Astrocyte (in vitro differentiated cells and primary cell): ENCODE results near the gene SYT6. TPM values are rescaled to one million over a fixed set of nuclear protein-coding genes. Genes with fewer than 3 reads are reported as not detected.

Experiments
- DNase-seq: peaks from one replicate; pipeline ENCODE4 v3.0.0-alpha.2; 2010; ENCODE audit warnings: low read depth
- FAIRE-seq: peaks from 2 replicates; lab custom pipeline; 2011; peaks lifted over from hg19 to GRCh38; lab: Jason Lieb, UNC
- H2AFZ ChIP-seq: 2 replicates; pipeline ENCODE4 v1.6.0; 2012; ENCODE audit warnings: low read depth, low read length, inconsistent platforms
- H3K27ac ChIP-seq: 2 replicates; pipeline ENCODE4 v1.5.1; 2011; ENCODE audit warnings: low read depth, low read length, inconsistent platforms
- H3K27me3 ChIP-seq: 2 replicates; pipeline ENCODE4 v1.6.0; 2011; ENCODE audit warnings: low read length, inconsistent platforms; ENCODE audit not compliant: insufficient read depth
- H3K36me3 ChIP-seq: 2 replicates; pipeline ENCODE4 v1.5.1; 2011; ENCODE audit warnings: low read length, inconsistent platforms; ENCODE audit not compliant: insufficient read depth
- H3K4me1 ChIP-seq: 2 replicates; pipeline ENCODE4 v1.5.1; 2011; ENCODE audit warnings: low read length, inconsistent platforms; ENCODE audit not compliant: insufficient read depth
- H3K4me2 ChIP-seq: 2 replicates; pipeline ENCODE4 v1.6.0; 2012; ENCODE audit warnings: low read length, inconsistent platforms
- H3K4me3 ChIP-seq: 2 replicates; pipeline ENCODE4 v1.5.1; 2011; ENCODE audit warnings: low read depth, mild to moderate bottlenecking, low read length, inconsistent platforms; ENCODE audit not compliant: insufficient read depth
- H3K79me2 ChIP-seq: 2 replicates; pipeline ENCODE4 v1.6.0; 2012; ENCODE audit warnings: mild to moderate bottlenecking, low read length, inconsistent platforms; ENCODE audit not compliant: insufficient read depth
- H3K9ac ChIP-seq: 2 replicates; pipeline ENCODE4 v1.6.0; 2012; ENCODE audit warnings: mild to moderate bottlenecking, low read length, inconsistent platforms
- H3K9me3 ChIP-seq: 2 replicates; pipeline ENCODE4 v1.5.1; 2012; ENCODE audit warnings: low read depth, mild to moderate bottlenecking, low read length, inconsistent platforms; ENCODE audit not compliant: insufficient read depth
- H4K20me1 ChIP-seq: 2 replicates; pipeline ENCODE4 v1.6.0; 2012; ENCODE audit warnings: low read length, inconsistent platforms; ENCODE audit not compliant: insufficient read depth
- H3K27ac Mint-ChIP-seq: one replicate; pipeline ENCODE4 v1.8.0; 2021; ENCODE audit warnings: mild to moderate bottlenecking, mixed read lengths; ENCODE audit not compliant: unreplicated experiment
- H3K27me3 Mint-ChIP-seq: one replicate; pipeline ENCODE4 v1.8.0; 2021; ENCODE audit warnings: low read depth, mixed read lengths; ENCODE audit not compliant: unreplicated experiment
- H3K36me3 Mint-ChIP-seq: one replicate; pipeline ENCODE4 v1.8.0; 2021; ENCODE audit warnings: low read depth, mixed read lengths; ENCODE audit not compliant: unreplicated experiment
- H3K4me1 Mint-ChIP-seq: one replicate; pipeline ENCODE4 v1.8.0; 2021; ENCODE audit warnings: low read depth, mixed read lengths; ENCODE audit not compliant: unreplicated experiment
- H3K4me3 Mint-ChIP-seq: one replicate; pipeline ENCODE4 v1.8.0; 2021; ENCODE audit warnings: mild to moderate bottlenecking, moderate library complexity, mixed read lengths; ENCODE audit not compliant: unreplicated experiment
- H3K9me3 Mint-ChIP-seq: one replicate; pipeline ENCODE4 v1.8.0; 2021; ENCODE audit warnings: mild to moderate bottlenecking, mixed read lengths; ENCODE audit not compliant: unreplicated experiment
- EZH2 ChIP-seq: IDR thresholded peaks from 2 replicates; pipeline ENCODE4 v1.6.1; 2012; ENCODE audit warnings: mild to moderate bottlenecking, low read length, inconsistent platforms; ENCODE audit not compliant: insufficient read depth
- total RNA-seq: library from RNA; stranded (reverse); gene quantifications from 2 replicates; pipeline ENCODE4 v1.2.1, GENCODE V29; 2021
- TF ChIP-seq, protein P1 (sequence below): IDR thresholded peaks from 2 replicates; pipeline ENCODE4 v1.5.1; 2011; ENCODE audit warnings: low read depth, mild to moderate bottlenecking, inconsistent platforms, low read length, moderate library complexity; ENCODE audit not compliant: insufficient read depth

SYT6 gene
- total RNA-seq, 1 donor from 2014 or later = 0.39 TPM

GRCh38 chr1:114091711-114092110 is 62.0 kb downstream of the SYT6 start:
- peaks cover 9% of the 10 kb centered on the region for H3K4me1 Mint-ChIP-seq
- no peaks in the 10 kb centered on the region for H3K79me2 ChIP-seq

GRCh38 chr1:114090738-114091505 is 62.7 kb downstream of the SYT6 start:
- H4K20me1 ChIP-seq = no peaks in the 10 kb centered on the region
- FAIRE-seq = no peak
- no peaks in the 10 kb centered on the region for H3K36me3 ChIP-seq
- no peak overlapping the region for H3K4me3 ChIP-seq
- peaks cover 32% of the 10 kb centered on the region for H3K27me3 ChIP-seq
- peaks cover 3% of the 10 kb centered on the region for H3K9me3 Mint-ChIP-seq
- no peak overlapping the region for H3K4me3 Mint-ChIP-seq
- H3K4me2 ChIP-seq = no peak overlapping the region
- no peak overlapping the region for H3K27ac ChIP-seq
- H3K79me2 ChIP-seq = no peaks in the 10 kb centered on the region
- H3K4me1 ChIP-seq = peaks cover 6% of the 10 kb centered on the region
- H3K27me3 Mint-ChIP-seq = peaks cover 24% of the 10 kb centered on the region
- no peaks in the 10 kb centered on the region for H3K36me3 Mint-ChIP-seq
- no peak overlapping the region for H3K27ac Mint-ChIP-seq
- no peak overlapping the region for H2AFZ ChIP-seq
- no peak for DNase-seq
- H3K9ac ChIP-seq = no peak overlapping the region
- TF ChIP-seq, protein P1, sequence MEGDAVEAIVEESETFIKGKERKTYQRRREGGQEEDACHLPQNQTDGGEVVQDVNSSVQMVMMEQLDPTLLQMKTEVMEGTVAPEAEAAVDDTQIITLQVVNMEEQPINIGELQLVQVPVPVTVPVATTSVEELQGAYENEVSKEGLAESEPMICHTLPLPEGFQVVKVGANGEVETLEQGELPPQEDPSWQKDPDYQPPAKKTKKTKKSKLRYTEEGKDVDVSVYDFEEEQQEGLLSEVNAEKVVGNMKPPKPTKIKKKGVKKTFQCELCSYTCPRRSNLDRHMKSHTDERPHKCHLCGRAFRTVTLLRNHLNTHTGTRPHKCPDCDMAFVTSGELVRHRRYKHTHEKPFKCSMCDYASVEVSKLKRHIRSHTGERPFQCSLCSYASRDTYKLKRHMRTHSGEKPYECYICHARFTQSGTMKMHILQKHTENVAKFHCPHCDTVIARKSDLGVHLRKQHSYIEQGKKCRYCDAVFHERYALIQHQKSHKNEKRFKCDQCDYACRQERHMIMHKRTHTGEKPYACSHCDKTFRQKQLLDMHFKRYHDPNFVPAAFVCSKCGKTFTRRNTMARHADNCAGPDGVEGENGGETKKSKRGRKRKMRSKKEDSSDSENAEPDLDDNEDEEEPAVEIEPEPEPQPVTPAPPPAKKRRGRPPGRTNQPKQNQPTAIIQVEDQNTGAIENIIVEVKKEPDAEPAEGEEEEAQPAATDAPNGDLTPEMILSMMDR = no peak
- no peak for TF ChIP-seq EZH2
- H3K4me1 Mint-ChIP-seq = peaks cover 9% of the 10 kb centered on the region
- H3K9me3 ChIP-seq = no peaks in the 10 kb centered on the region

More at GRCh38 chr1:114091711-114092110, 62.0 kb downstream of the SYT6 start:
- Mint-ChIP-seq H3K27ac (no peak overlapping the region), H3K9me3 (peaks cover 2% of the 10 kb centered on the region), H3K27me3 (peaks cover 24% of the 10 kb centered on the region), H3K4me3 (no peak overlapping the region), H3K36me3 (no peaks in the 10 kb centered on the region)
- Histone ChIP-seq H3K27ac (no peak overlapping the region), H3K36me3 (no peaks in the 10 kb centered on the region), H3K27me3 (peaks cover 33% of the 10 kb centered on the region), H3K4me2 (no peak overlapping the region), H3K4me1 (peaks cover 6% of the 10 kb centered on the region), H3K9ac (no peak overlapping the region), H3K9me3 (no peaks in the 10 kb centered on the region), H3K4me3 (no peak overlapping the region), H2AFZ (no peak overlapping the region), H4K20me1 (no peaks in the 10 kb centered on the region)
- TF ChIP-seq EZH2 = no peak
- TF ChIP-seq, protein P1 = no peak
- FAIRE-seq (no peak), DNase-seq (no peak)

DNA sequence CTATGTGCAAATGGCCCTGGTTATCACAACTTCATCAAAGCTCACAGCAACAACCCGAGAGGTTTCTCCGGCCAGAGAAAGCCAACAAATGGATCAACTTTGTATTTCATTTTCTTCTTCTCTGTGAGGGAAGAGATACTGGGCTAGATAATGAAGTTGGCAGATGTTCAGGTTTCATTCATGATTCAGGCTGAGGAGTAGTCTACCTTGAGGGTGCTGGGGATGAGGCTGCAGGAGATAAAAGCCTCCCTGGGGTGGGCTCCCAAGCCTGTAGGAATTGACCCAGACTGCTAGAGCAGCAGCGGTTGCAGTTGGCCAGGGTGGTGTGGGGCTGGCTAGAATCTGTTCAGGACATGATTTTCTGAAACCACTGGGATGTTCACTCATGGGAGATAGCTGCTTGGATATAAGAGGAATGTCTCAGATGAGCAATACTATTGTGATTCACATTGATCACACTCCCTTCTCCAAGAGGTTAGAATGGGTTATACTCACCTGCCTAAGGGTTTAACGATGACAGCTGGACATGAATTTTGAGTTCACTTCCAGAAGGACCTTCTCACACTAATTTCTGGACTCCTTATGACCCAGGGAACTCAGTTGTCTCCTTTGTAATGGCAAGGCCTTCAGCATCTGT is 64.0 kb downstream of the SYT6 start:
- no peak for DNase-seq
- Mint-ChIP-seq H3K4me3 (no peak overlapping the region), H3K27ac (no peak overlapping the region), H3K4me1 (peaks cover 9% of the 10 kb centered on the region), H3K36me3 (no peaks in the 10 kb centered on the region), H3K27me3 (peaks cover 24% of the 10 kb centered on the region), H3K9me3 (peaks cover 3% of the 10 kb centered on the region)
- Histone ChIP-seq H3K27ac (no peak overlapping the region), H3K4me3 (no peak overlapping the region), H3K36me3 (no peaks in the 10 kb centered on the region), H2AFZ (no peak overlapping the region), H3K79me2 (no peaks in the 10 kb centered on the region), H3K9ac (no peak overlapping the region), H3K4me2 (no peak overlapping the region), H4K20me1 (no peaks in the 10 kb centered on the region), H3K27me3 (peaks cover 32% of the 10 kb centered on the region), H3K9me3 (no peaks in the 10 kb centered on the region), H3K4me1 (peaks cover 6% of the 10 kb centered on the region)
- TF ChIP-seq, protein P1 = no peak
- TF ChIP-seq EZH2 = no peak
- FAIRE-seq = no peak
